Activated CD4-positive, alpha-beta T cell treated with anti-CD3 and anti-CD28 coated beads for 48 hours (primary cell): ENCODE measurements around the gene RAMP2.
"Not testable (repeated sequence)": the region's sequence is repeated elsewhere in the genome, so short reads cannot be mapped to it uniquely, and the experiment has no call there.

Experiments
- DNase-seq: peaks from one replicate; pipeline ENCODE4 v3.0.0-alpha.2; 2020

RAMP2 gene

GRCh38 chr17:42769964-42770363, 8.9 kb downstream of the RAMP2 start:
- DNase-seq = not testable (repeated sequence)

- no peak for DNase-seq
Observed at GRCh38 chr17:42772945-42773289, 11.9 kb downstream of the RAMP2 start.

DNA sequence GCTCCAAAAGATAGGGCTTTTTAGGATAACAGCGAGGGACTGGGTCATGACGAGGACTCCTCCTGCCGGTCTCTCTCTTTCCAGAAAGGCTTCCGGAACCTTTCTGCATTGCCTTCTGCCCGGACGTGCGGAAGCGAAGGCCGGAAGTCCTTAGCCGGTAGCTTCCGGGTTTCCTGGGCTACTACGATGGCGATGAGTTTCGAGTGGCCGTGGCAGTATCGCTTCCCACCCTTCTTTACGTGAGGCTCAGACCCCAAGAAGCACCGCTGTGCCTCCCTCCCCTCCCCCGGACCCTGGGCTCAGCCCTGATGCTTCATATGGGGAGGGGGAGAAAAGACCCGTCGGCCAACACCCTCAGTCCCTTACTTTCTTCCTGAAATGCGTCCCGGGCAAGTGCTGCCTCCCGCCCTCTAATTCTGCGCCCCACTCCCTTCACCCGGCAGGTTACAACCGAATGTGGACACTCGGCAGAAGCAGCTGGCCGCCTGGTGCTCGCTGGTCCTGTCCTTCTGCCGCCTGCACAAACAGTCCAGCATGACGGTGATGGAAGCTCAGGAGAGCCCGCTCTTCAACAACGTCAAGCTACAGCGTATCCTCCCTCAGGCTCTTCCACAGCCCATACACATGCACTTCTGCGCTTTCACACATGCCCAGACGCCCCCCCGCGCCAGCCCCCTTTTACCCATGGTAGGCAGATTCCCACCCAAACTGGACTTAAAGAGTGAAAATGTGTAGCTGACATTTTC, 12.4 kb downstream of the RAMP2 start, which contains the start of gene VPS25:
Gene VPS25, plus strand, starts transcription at position 160 of the 746 bp plus-strand sequence. Its CDS starts 27 bp downstream, at position 187.
- DNase-seq = peak; percentile 81

GRCh38 chr17:42774066-42774745, 13.2 kb downstream of the RAMP2 start:
- DNase-seq = no peak

DNA sequence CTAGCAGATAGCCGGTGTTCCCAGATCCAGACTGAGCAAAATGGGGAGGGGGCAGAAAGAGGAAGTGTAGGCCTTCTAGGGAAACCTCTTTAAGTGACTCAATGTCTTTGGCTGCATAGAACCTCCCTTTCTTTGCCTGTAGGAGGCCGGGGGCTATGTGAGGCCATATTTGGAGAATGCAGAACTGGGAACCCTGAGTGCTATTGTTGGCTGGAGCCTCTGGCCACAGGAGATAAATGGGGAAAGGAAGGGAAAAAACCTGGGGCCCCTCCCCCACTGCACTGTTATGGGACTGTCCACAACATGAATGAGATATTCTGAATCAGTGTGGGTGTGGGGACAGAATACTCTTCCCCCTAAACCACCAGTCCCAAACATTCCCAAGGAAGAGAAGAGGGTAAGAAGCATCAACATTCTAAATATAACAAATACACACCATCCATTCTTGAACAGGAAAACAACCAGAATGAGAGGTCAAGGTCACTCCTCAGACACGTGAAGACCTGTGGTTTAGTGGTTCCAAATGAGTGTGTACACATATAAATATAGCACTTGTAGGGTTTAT, 14.6 kb downstream of the RAMP2 start:
- no peak for DNase-seq

DNA sequence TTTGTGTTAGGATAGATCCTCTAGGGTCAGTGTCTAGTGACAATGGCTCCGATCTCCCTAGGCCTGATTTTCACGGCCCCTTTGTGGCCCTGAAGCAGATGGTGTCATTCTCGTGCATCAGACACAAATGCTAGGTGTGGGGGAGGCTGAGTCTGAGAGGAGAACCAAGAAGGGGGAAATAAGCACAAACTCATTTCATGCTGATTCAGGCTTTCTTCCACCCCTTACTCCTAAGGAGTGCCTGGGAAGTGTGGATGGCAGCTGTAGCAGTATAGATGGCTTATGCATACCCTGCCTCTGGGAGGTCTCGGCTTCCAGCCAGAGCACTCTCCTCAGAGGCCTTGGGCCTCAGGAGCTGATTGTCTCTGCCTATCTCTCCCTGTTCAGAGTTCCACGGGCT, 17.5 kb downstream of the RAMP2 start:
- DNase-seq = no peak

GRCh38 chr17:42779304-42779935, 18.4 kb downstream of the RAMP2 start:
- no peak for DNase-seq

- no peak for DNase-seq
Observed at GRCh38 chr17:42779936-42780850, 19.2 kb downstream of the RAMP2 start, which contains the start of gene WNK4. WNK4 (plus strand) TSS chr17:42780610; CDS start chr17:42780699, 89 bp downstream.

GRCh38 chr17:42780851-42781638, 20.0 kb downstream of the RAMP2 start:
- DNase-seq = no peak

GRCh38 chr17:42781639-42782165, 20.7 kb downstream of the RAMP2 start:
- DNase-seq = no peak

DNA sequence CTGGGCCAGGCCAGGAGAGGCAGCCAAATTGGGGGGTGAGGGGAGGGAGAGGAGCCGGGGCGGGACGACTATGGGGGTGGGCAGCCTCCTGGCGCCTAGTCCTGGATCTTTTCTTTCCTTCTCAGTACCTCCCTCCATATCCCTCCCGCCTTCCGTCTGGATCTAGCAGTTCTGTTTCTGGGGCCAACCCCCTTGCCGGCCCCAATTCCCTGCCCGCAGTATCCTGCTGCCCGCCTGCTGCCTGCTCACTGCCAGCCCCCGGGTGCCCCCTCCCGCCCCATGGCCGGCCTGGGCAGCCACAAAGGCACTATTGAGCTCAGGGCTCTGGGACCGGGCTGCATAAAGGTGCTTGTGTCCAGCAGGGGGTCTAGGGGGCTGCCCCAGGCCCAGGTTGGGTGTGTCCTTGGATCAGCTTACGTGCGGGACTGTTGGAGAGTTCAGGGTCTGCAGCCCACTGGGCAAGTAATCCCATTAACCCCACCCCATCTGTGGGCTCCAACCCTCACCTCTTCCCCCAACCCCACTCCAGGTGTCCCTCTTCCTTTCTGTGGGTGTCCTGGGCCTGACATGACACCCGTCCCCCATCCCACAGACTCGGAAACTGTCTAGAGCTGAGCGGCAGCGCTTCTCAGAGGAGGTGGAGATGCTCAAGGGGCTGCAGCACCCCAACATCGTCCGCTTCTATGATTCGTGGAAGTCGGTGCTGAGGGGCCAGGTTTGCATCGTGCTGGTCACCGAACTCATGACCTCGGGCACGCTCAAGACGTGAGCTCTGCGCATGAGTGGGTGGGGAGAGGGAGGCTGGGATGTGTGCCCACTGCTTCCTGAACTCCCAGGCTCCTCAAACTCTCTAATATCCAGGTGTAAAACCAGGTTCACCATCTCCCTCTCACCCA, 21.4 kb downstream of the RAMP2 start:
- no peak for DNase-seq

GRCh38 chr17:42783062-42783790, 22.2 kb downstream of the RAMP2 start:
- no peak for DNase-seq

DNA sequence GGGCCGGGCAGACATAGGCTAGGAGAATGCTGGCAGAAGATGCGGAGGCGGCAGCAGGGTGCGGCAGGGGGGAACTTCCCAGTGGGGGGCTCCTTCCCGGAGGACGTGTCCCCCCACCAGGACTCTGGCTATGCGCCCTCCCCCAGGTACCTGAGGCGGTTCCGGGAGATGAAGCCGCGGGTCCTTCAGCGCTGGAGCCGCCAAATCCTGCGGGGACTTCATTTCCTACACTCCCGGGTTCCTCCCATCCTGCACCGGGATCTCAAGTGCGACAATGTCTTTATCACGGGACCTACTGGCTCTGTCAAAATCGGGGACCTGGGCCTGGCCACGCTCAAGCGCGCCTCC, 22.7 kb downstream of the RAMP2 start:
- DNase-seq = no peak

GRCh38 chr17:42784409-42784808, 23.4 kb downstream of the RAMP2 start:
- no peak for DNase-seq

DNA sequence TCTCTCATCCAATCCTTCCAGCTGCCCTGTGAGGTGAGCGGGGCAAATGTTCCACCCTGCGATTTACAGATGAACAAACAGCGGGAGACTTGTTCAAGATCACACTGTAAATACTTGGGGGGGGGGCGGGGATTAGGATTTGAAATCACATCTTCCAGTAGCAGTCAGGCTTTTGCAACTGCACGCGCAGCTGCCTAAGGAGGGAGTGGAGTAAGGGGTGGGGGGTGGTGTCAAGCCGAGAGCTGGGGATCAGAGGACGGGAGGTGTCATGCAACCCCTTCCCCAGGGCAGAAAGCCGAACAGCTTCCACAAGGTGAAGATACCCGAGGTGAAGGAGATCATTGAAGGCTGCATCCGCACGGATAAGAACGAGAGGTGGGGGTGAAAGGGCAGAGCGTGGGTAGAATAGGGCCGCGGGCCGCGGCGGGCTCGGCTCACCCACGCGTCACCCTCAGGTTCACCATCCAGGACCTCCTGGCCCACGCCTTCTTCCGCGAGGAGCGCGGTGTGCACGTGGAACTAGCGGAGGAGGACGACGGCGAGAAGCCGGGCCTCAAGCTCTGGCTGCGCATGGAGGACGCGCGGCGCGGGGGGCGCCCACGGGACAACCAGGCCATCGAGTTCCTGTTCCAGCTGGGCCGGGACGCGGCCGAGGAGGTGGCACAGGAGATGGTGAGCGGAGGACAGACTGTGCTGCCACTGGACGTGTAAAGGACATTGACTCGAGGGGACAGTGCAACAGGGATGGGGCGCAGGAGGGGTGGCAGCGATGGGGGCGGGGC, 24.0 kb downstream of the RAMP2 start:
- DNase-seq = no peak

DNA sequence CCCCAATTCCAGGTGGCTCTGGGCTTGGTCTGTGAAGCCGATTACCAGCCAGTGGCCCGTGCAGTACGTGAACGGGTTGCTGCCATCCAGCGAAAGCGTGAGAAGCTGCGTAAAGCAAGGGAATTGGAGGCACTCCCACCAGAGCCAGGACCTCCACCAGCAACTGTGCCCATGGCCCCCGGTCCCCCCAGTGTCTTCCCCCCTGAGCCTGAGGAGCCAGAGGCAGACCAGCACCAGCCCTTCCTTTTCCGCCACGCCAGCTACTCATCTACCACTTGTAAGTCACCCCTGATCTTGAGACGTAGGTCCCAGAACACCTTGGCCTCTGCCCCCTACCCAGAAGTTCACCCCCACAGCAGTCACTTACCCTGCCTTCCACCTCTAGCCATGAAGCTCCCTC, 26.2 kb downstream of the RAMP2 start:
- no peak for DNase-seq

- DNase-seq = no peak
Observed at GRCh38 chr17:42791948-42792347, 30.9 kb downstream of the RAMP2 start.

DNA sequence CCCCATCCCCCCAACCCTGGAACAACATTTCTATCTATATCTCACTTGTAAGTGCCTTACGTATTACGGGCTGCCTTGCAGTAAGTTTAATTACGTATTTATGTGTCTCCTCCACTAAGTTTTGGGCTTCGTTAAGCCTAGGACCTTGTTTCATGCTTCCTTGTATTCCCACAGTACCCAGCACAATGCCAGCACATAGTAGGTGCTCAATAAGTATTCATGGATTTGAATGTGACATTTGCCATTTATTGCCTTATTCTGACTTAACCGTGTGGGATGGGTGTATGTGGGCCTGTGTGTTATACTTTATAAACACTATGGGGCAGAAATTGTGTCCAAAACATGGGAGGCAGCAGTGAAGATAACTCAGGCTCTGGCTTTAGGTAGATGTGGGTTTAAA, 31.5 kb downstream of the RAMP2 start:
- DNase-seq = no peak

DNA sequence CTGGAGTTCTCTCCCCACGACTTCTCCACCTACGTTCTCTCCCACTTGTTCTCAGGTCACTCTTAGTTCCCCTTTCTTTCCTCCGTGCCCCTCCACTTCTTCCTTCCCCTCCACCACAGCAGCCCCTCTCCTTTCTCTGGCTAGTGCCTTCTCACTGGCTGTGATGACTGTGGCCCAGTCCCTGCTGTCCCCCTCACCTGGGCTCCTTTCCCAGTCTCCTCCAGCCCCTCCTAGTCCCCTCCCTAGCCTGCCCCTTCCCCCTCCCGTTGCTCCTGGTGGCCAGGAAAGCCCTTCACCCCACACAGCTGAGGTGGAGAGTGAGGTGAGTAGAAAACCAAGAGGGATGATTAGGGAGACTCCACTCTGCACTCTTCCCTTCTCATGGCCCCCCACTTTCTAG, 34.0 kb downstream of the RAMP2 start:
- DNase-seq = no peak
